Neural progenitor cell (in vitro differentiated cells): ENCODE measurements around the gene TRIM44. TPM values are rescaled to one million over a fixed set of nuclear protein-coding genes. Genes with fewer than 3 reads are reported as not detected.
"Not testable (repeated sequence)": the region's sequence is repeated elsewhere in the genome, so short reads cannot be mapped to it uniquely, and the experiment has no call there.

Source experiments
- DNase-seq: peaks from one replicate; pipeline ENCODE4 v3.0.0-alpha.2; 2016; ENCODE audit warnings: low spot score
- H2AFZ ChIP-seq: fragments of 200-600 bp; sonication (generic); replicated peaks from 2 replicates; pipeline ENCODE4 v1.6.1; 2016; ENCODE audit warnings: antibody characterized with exemption
- H3F3A ChIP-seq: fragments of 200-600 bp; sonication (generic); 2 replicates; pipeline ENCODE4 v1.6.1; 2016; ENCODE audit warnings: antibody characterized with exemption, low read depth
- H3K27ac ChIP-seq: fragments of 200-600 bp; sonication (generic); 2 replicates; pipeline ENCODE4 v1.5.1; 2016; ENCODE audit warnings: mild to moderate bottlenecking
- H3K27me3 ChIP-seq: fragments of 200-600 bp; sonication (generic); 2 replicates; pipeline ENCODE4 v1.6.1; 2016; ENCODE audit warnings: mild to moderate bottlenecking, moderate library complexity
- H3K36me3 ChIP-seq: fragments of 200-600 bp; sonication (generic); 2 replicates; pipeline ENCODE4 v1.5.1; 2016
- H3K4me1 ChIP-seq: fragments of 200-600 bp; sonication (generic); 2 replicates; pipeline ENCODE4 v1.6.1; 2016; ENCODE audit warnings: mixed run types
- H3K4me2 ChIP-seq: fragments of 200-600 bp; sonication (generic); 2 replicates; pipeline ENCODE4 v1.6.1; 2016
- H3K4me3 ChIP-seq: fragments of 200-600 bp; sonication (generic); 2 replicates; pipeline ENCODE4 v1.5.1; 2016
- H3K79me2 ChIP-seq: fragments of 200-600 bp; sonication (generic); 2 replicates; pipeline ENCODE4 v1.6.1; 2016; ENCODE audit warnings: low read depth
- H3K9ac ChIP-seq: fragments of 200-600 bp; sonication (generic); 2 replicates; pipeline ENCODE4 v1.6.1; 2016
- H3K9me3 ChIP-seq: fragments of 200-600 bp; sonication (generic); 2 replicates; pipeline ENCODE4 v1.5.1; 2016; ENCODE audit warnings: low read depth
- H4K20me1 ChIP-seq: fragments of 200-600 bp; sonication (generic); 2 replicates; pipeline ENCODE4 v1.6.1; 2016; ENCODE audit warnings: low read depth
- H3K27ac Mint-ChIP-seq: 3 replicates; pipeline ENCODE4 v1.8.0; 2021; ENCODE audit warnings: mixed read lengths
- H3K27me3 Mint-ChIP-seq: 2 replicates; pipeline ENCODE4 v1.8.0; 2022; ENCODE audit warnings: low read depth, mild to moderate bottlenecking, inconsistent platforms, moderate library complexity, mixed read lengths; ENCODE audit not compliant: insufficient read depth
- H3K36me3 Mint-ChIP-seq: 3 replicates; pipeline ENCODE4 v1.8.0; 2021; ENCODE audit warnings: mixed read lengths
- H3K4me1 Mint-ChIP-seq: 3 replicates; pipeline ENCODE4 v1.8.0; 2021; ENCODE audit warnings: mixed read lengths
- H3K4me3 Mint-ChIP-seq: 3 replicates; pipeline ENCODE4 v1.8.0; 2021; ENCODE audit warnings: mild to moderate bottlenecking, moderate library complexity, mixed read lengths
- H3K9me3 Mint-ChIP-seq: 3 replicates; pipeline ENCODE4 v1.8.0; 2020; ENCODE audit warnings: mixed read lengths
- EZH2 ChIP-seq: fragments of 200-600 bp; sonication (generic); IDR thresholded peaks from 2 replicates; pipeline ENCODE4 v1.6.1; 2017; ENCODE audit warnings: antibody characterized with exemption, mild to moderate bottlenecking, moderate library complexity
- EZH2phosphoT487 ChIP-seq: fragments of 200-600 bp; sonication (generic); IDR thresholded peaks from 2 replicates; pipeline ENCODE4 v1.6.1; 2017; ENCODE audit warnings: antibody characterized with exemption
- total RNA-seq: library from RNA; depleted of rRNA; stranded (reverse); fragments of >200 nt; gene quantifications from 2 replicates; pipeline ENCODE4 v1.2.3, GENCODE V29; 2015; ENCODE audit warnings: low replicate concordance
- TF ChIP-seq, protein P1 (sequence below): fragments of 200-600 bp; sonication (generic); IDR thresholded peaks from 2 replicates; pipeline ENCODE4 v1.5.1; 2017; ENCODE audit warnings: antibody characterized with exemption, mild to moderate bottlenecking

The TRIM44 gene
- total RNA-seq, 1 donor from 2014 or later, result 44.1 TPM

DNA sequence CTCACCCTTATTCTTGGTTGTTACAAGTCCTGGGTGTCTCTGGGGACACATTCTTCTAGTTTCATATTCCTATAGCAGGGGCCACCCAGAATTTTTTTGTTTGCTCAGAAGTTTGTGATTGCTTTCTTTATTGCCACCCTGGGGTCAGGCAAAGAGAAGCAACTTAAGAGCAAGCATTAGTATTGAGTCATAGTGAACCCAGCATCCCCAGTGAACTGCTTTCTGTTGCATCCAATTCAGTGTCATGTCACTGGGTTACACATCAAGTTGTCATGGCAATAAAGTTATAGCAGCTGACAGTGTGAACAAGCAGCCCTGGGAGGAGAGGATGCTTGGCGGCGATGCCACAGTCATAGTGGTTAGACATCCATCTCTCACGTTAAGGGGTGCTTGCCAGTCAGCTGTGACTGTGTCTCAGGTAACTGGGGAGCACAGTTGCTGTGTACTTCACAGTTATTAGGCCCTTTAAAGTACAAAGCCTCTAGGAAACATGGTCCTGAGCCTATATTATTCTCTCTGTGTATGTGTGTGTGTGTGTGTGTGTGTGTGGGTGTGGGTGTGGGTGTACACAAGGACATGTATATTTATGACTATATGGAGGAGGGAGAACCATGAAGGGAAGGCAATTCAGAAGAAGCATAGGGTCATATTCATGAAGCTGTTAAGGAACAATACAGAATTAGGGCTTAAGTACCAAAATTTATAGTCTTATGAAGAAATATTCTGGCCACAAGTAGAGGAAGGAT lies 52.5 kb downstream of the TRIM44 start:
- H3K9me3 Mint-ChIP-seq, result peaks cover 3% of the 10 kb centered on the region
- TF ChIP-seq, protein P1, sequence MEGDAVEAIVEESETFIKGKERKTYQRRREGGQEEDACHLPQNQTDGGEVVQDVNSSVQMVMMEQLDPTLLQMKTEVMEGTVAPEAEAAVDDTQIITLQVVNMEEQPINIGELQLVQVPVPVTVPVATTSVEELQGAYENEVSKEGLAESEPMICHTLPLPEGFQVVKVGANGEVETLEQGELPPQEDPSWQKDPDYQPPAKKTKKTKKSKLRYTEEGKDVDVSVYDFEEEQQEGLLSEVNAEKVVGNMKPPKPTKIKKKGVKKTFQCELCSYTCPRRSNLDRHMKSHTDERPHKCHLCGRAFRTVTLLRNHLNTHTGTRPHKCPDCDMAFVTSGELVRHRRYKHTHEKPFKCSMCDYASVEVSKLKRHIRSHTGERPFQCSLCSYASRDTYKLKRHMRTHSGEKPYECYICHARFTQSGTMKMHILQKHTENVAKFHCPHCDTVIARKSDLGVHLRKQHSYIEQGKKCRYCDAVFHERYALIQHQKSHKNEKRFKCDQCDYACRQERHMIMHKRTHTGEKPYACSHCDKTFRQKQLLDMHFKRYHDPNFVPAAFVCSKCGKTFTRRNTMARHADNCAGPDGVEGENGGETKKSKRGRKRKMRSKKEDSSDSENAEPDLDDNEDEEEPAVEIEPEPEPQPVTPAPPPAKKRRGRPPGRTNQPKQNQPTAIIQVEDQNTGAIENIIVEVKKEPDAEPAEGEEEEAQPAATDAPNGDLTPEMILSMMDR, result no peak
- no peak overlapping the region for H3K4me3 ChIP-seq
- no peak for DNase-seq
- peaks cover 13% of the 10 kb centered on the region for H3K79me2 ChIP-seq
- H3K9ac ChIP-seq, result no peak overlapping the region
- no peaks in the 10 kb centered on the region for H3K9me3 ChIP-seq
- H3K27ac ChIP-seq, result no peak overlapping the region
- no peaks in the 10 kb centered on the region for H3K36me3 ChIP-seq
- peaks cover 7% of the 10 kb centered on the region for H4K20me1 ChIP-seq
- H3K36me3 Mint-ChIP-seq, result peaks cover 4% of the 10 kb centered on the region
- H3K4me3 Mint-ChIP-seq, result no peak overlapping the region
- no peaks in the 10 kb centered on the region for H3K27me3 ChIP-seq
- no peak overlapping the region for H3K27ac Mint-ChIP-seq
- no peak overlapping the region for H2AFZ ChIP-seq
- H3K4me2 ChIP-seq, result no peak overlapping the region
- H3F3A ChIP-seq, result no peaks in the 10 kb centered on the region
- H3K27me3 Mint-ChIP-seq, result no peaks in the 10 kb centered on the region
- H3K4me1 Mint-ChIP-seq, result peaks cover 2% of the 10 kb centered on the region
- H3K4me1 ChIP-seq, result peaks cover 10% of the 10 kb centered on the region

DNA sequence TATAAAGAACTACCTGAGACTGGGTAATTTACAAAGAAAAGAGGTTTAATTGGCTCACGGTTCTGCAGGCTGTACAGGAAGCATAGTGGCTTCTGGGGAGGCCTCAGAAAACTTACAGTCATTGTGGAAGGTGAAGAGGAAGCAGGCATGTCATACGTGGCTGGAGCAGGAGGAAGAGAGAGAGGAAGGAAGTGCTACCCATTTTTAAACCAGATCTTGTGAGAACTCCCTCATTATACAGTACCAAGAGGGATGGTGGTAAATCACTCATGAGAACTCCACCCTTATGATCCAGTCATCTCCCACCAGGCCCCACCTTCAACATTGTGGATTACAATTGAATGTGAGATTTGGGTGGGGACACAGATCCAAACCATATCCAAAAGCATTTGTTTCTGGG lies 53.1 kb downstream of the TRIM44 start:
- H3K9me3 Mint-ChIP-seq, H3K9me3 ChIP-seq, H3K27ac ChIP-seq, H3K4me3 ChIP-seq, H3K27me3 Mint-ChIP-seq, H3K27me3 ChIP-seq, H3K36me3 ChIP-seq, H3K9ac ChIP-seq, H3K4me1 Mint-ChIP-seq, H4K20me1 ChIP-seq, H3K4me2 ChIP-seq, H3K4me3 Mint-ChIP-seq, H3K36me3 Mint-ChIP-seq, H3F3A ChIP-seq, H3K27ac Mint-ChIP-seq, H2AFZ ChIP-seq, DNase-seq: not testable (repeated sequence)
- H3K4me1 ChIP-seq, result peaks cover 10% of the 10 kb centered on the region
- peaks cover 16% of the 10 kb centered on the region for H3K79me2 ChIP-seq

DNA sequence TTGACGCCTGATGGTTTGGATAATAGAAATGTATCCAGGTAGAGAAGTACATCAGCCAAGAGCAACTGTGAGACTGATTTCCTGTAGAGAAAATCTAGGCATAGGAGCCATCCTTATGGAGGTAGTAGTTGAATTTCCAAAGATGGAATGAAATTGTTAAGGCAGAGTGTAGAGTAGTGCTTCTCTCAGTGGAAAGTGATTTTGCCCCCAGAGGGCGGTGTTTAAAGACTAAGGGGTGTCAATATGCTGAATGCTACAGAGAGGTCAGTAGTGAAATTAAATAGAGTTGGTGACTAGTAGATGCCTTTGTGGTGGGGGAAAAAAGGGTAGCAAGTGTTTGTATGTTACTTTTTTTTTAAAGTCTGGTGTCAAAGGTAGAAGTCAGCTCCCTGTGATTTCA lies 54.5 kb downstream of the TRIM44 start:
- peak; percentile 45 for DNase-seq
- Histone ChIP-seq H3K4me3 (no peak overlapping the region), H3K27ac (no peak overlapping the region), H3K9me3 (no peaks in the 10 kb centered on the region), H3F3A (no peaks in the 10 kb centered on the region), H3K9ac (no peak overlapping the region), H3K4me1 (peaks cover 10% of the 10 kb centered on the region), H3K36me3 (no peaks in the 10 kb centered on the region), H3K4me2 (no peak overlapping the region), H3K79me2 (peaks cover 25% of the 10 kb centered on the region), H4K20me1 (peaks cover 7% of the 10 kb centered on the region), H2AFZ (no peak overlapping the region), H3K27me3 (no peaks in the 10 kb centered on the region)
- Mint-ChIP-seq H3K4me3 (no peak overlapping the region), H3K27ac (no peak overlapping the region), H3K36me3 (peaks cover 4% of the 10 kb centered on the region), H3K4me1 (peaks cover 2% of the 10 kb centered on the region), H3K9me3 (no peaks in the 10 kb centered on the region), H3K27me3 (peaks cover 2% of the 10 kb centered on the region)
- no peak for TF ChIP-seq EZH2
- TF ChIP-seq, protein P1, result peak; percentile 58

DNA sequence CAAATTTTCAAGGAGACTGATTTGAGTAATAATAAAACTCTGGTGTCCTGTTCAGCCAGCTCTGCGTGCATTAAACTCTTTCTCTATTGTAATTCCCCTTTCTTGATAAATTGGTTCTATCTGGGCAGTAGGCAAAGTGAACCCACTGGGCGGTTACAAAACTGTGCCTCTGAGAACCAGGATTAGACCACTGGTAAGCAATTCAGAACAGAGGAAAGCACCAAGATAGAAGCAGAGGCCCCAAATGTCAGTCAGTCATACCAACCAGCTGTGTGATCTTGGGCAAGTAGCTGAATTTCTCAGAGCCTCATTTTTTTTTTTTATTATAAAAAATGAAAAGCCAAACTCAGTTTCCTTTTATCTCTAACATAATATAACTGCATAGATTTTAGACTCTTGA lies 54.9 kb downstream of the TRIM44 start:
- H3K27ac Mint-ChIP-seq, result no peak overlapping the region
- Histone ChIP-seq H3K9ac (no peak overlapping the region), H3K27me3 (no peaks in the 10 kb centered on the region), H4K20me1 (peaks cover 7% of the 10 kb centered on the region), H3K27ac (no peak overlapping the region), H3K4me3 (no peak overlapping the region), H3K9me3 (no peaks in the 10 kb centered on the region), H3K4me1 (peaks cover 10% of the 10 kb centered on the region), H3K36me3 (no peaks in the 10 kb centered on the region), H3F3A (no peaks in the 10 kb centered on the region), H3K79me2 (peaks cover 25% of the 10 kb centered on the region), H3K4me2 (no peak overlapping the region), H2AFZ (no peak overlapping the region)
- no peaks in the 10 kb centered on the region for H3K9me3 Mint-ChIP-seq
- H3K4me1 Mint-ChIP-seq, result peaks cover 2% of the 10 kb centered on the region
- no peak for DNase-seq
- peaks cover 4% of the 10 kb centered on the region for H3K36me3 Mint-ChIP-seq
- no peak overlapping the region for H3K4me3 Mint-ChIP-seq
- TF ChIP-seq, protein P1, result no peak
- TF ChIP-seq EZH2phosphoT487 (no peak), EZH2 (no peak)
- peaks cover 2% of the 10 kb centered on the region for H3K27me3 Mint-ChIP-seq
